HepG2 (cell line): ENCODE results near the gene KL.

ENCODE experiments used
- CBX2 ChIP-seq, 2 experiments: fragments of 200-600 bp in 1 of 2; sonication (generic); formaldehyde crosslinking in 1 of 2; IDR thresholded peaks; 2 replicates each; pipeline versions ENCODE4 v1.7.0 to v1.8.1; 2018 to 2022; ENCODE audit warnings: low read depth in 2 of 2, low read length in 1 of 2, mild to moderate bottlenecking in 1 of 2, missing genetic modification reagents in 1 of 2
- FOXK2 ChIP-seq: fragments of 450-650 bp; IDR thresholded peaks from 2 replicates; pipeline ENCODE4 v1.6.1; 2016
- MXI1 ChIP-seq: IDR thresholded peaks from 3 replicates; pipeline ENCODE4 v1.6.1; 2012; ENCODE audit warnings: low read depth, low read length, inconsistent platforms, borderline replicate concordance
- POLR2AphosphoS2 ChIP-seq: IDR thresholded peaks from 2 replicates; pipeline ENCODE4 v1.6.1; 2011; ENCODE audit warnings: low read depth, low read length, improper control_type of control experiment
- TF ChIP-seq, protein P1 (sequence below): sonication (generic); formaldehyde crosslinking; IDR thresholded peaks from 2 replicates; pipeline ENCODE4 v1.9.0; 2021; ENCODE audit warnings: missing genetic modification reagents, mild to moderate bottlenecking, borderline replicate concordance

GRCh38 chr13:33017323-33017929, 1.2 kb downstream of the KL start:
- TF ChIP-seq CBX2 (IDR thresholded peaks at IDR 0.05; ENCODE audit: low read depth, low read length) (no peak), CBX2 (CRISPR knock-in tag; IDR thresholded peaks at IDR 0.05; ENCODE audit: low read depth) (no peak), MXI1 (no peak), POLR2AphosphoS2 (no peak), FOXK2 (no peak)
- TF ChIP-seq, protein P1, sequence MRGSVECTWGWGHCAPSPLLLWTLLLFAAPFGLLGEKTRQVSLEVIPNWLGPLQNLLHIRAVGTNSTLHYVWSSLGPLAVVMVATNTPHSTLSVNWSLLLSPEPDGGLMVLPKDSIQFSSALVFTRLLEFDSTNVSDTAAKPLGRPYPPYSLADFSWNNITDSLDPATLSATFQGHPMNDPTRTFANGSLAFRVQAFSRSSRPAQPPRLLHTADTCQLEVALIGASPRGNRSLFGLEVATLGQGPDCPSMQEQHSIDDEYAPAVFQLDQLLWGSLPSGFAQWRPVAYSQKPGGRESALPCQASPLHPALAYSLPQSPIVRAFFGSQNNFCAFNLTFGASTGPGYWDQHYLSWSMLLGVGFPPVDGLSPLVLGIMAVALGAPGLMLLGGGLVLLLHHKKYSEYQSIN (CRISPR knock-in tag): no peak
